HUES64 (cell line): Measurements from ENCODE around the gene TDRD9.

ENCODE experiments used
- H3K27ac ChIP-seq: 2 replicates; pipeline ENCODE4 v1.7.0; 2013; ENCODE audit warnings: low read depth, low read length, inconsistent platforms
- H3K27me3 ChIP-seq: 2 replicates; pipeline ENCODE4 v1.6.1; 2013; ENCODE audit warnings: mild to moderate bottlenecking, low read length; ENCODE audit not compliant: insufficient read depth
- H3K36me3 ChIP-seq: 2 replicates; pipeline ENCODE4 v1.6.1; 2013; ENCODE audit warnings: mild to moderate bottlenecking, low read length; ENCODE audit not compliant: insufficient read depth
- H3K4me1 ChIP-seq: 2 replicates; pipeline ENCODE4 v1.6.1; 2013; ENCODE audit warnings: mild to moderate bottlenecking, low read length, moderate library complexity; ENCODE audit not compliant: insufficient read depth
- H3K4me3 ChIP-seq: 2 replicates; pipeline ENCODE4 v1.5.1; 2013; ENCODE audit warnings: mild to moderate bottlenecking, low read length, moderate library complexity
- H3K9ac ChIP-seq: 2 replicates; pipeline ENCODE4 v1.6.1; 2013; ENCODE audit warnings: mild to moderate bottlenecking, low read depth, low read length
- H3K9me3 ChIP-seq: 2 replicates; pipeline ENCODE4 v1.6.1; 2013; ENCODE audit warnings: low read depth, low read length; ENCODE audit not compliant: insufficient read depth
- WGBS: fragments of 150-250, 120-280 bp; methylation state at CpG from one replicate; pipeline ENCODE4 v1.1.7; 2013; ENCODE audit warnings: missing lambda C conversion rate; 5-methylcytosine and 5-hydroxymethylcytosine counted together

TDRD9 gene

GRCh38 chr14:103995876-103996275 is 67.6 kb downstream of the TDRD9 start:
- no peak overlapping the region for H3K27ac ChIP-seq
- WGBS = 91% methylated on average over 5 of the region's 5 CpGs
- H3K9ac ChIP-seq = no peak overlapping the region
- H3K27me3 ChIP-seq = no peaks in the 10 kb centered on the region
- peaks cover 4% of the 10 kb centered on the region; the same call in 1 of the 2 replicates for H3K4me1 ChIP-seq
- no peaks in the 10 kb centered on the region for H3K36me3 ChIP-seq
- no peaks in the 10 kb centered on the region for H3K9me3 ChIP-seq
- no peak overlapping the region for H3K4me3 ChIP-seq

GRCh38 chr14:103997391-103997790 is 69.1 kb downstream of the TDRD9 start:
- Histone ChIP-seq H3K27me3 (no peaks in the 10 kb centered on the region), H3K27ac (no peak overlapping the region), H3K36me3 (no peaks in the 10 kb centered on the region), H3K4me1 (peaks cover 4% of the 10 kb centered on the region; the same call in 1 of the 2 replicates), H3K4me3 (no peak overlapping the region), H3K9ac (no peak overlapping the region), H3K9me3 (no peaks in the 10 kb centered on the region)
- 85% methylated on average over 8 of the region's 8 CpGs for WGBS

GRCh38 chr14:103998027-103998426 is 69.8 kb downstream of the TDRD9 start:
- Histone ChIP-seq H3K9me3 (no peaks in the 10 kb centered on the region), H3K27me3 (no peaks in the 10 kb centered on the region)

GRCh38 chr14:103999795-104000440 is 71.7 kb downstream of the TDRD9 start:
- Histone ChIP-seq H3K9me3 (no peaks in the 10 kb centered on the region), H3K4me3 (no peak overlapping the region), H3K36me3 (no peaks in the 10 kb centered on the region), H3K27ac (no peak overlapping the region), H3K4me1 (peaks cover 3% of the 10 kb centered on the region; the same call in 1 of the 2 replicates), H3K9ac (no peak overlapping the region), H3K27me3 (no peaks in the 10 kb centered on the region)
- WGBS = 99% methylated on average over 6 of the region's 7 CpGs

More at GRCh38 chr14:103998027-103998426, 69.8 kb downstream of the TDRD9 start:
- Histone ChIP-seq H3K9ac (no peak overlapping the region), H3K36me3 (no peaks in the 10 kb centered on the region), H3K27ac (no peak overlapping the region), H3K4me1 (peaks cover 4% of the 10 kb centered on the region; the same call in 1 of the 2 replicates), H3K4me3 (no peak overlapping the region)
- WGBS = 97% methylated on average over 10 of the region's 10 CpGs

- no peaks in the 10 kb centered on the region for H3K9me3 ChIP-seq
- H3K9ac ChIP-seq = no peak overlapping the region
- 84% methylated on average over 4 of the region's 4 CpGs for whole genome bisulfite sequencing
- no peak overlapping the region for H3K27ac ChIP-seq
- no peaks in the 10 kb centered on the region for H3K36me3 ChIP-seq
- H3K4me1 ChIP-seq = no peaks in the 10 kb centered on the region
- H3K27me3 ChIP-seq = no peaks in the 10 kb centered on the region
- no peak overlapping the region for H3K4me3 ChIP-seq
These were observed 72.7 kb downstream of the TDRD9 start for GRCh38 chr14:104001003-104001402.

GRCh38 chr14:104003616-104004015 is 75.4 kb downstream of the TDRD9 start:
- WGBS = 93% methylated on average over 6 of the region's 6 CpGs

GRCh38 chr14:104004849-104005248 is 76.6 kb downstream of the TDRD9 start:
- Histone ChIP-seq H3K9ac (no peak overlapping the region), H3K27me3 (no peaks in the 10 kb centered on the region), H3K4me3 (no peak overlapping the region), H3K9me3 (no peaks in the 10 kb centered on the region), H3K27ac (no peak overlapping the region), H3K36me3 (no peaks in the 10 kb centered on the region), H3K4me1 (no peaks in the 10 kb centered on the region)
- WGBS = 100% methylated on average over 1 of the region's 1 CpG

More at GRCh38 chr14:104003616-104004015, 75.4 kb downstream of the TDRD9 start:
- no peak overlapping the region for H3K9ac ChIP-seq
- no peak overlapping the region for H3K27ac ChIP-seq
- H3K4me3 ChIP-seq = no peak overlapping the region
- no peaks in the 10 kb centered on the region for H3K27me3 ChIP-seq
- no peaks in the 10 kb centered on the region for H3K4me1 ChIP-seq
- H3K36me3 ChIP-seq = no peaks in the 10 kb centered on the region
- H3K9me3 ChIP-seq = no peaks in the 10 kb centered on the region

- Histone ChIP-seq H3K9ac (no peak overlapping the region), H3K9me3 (no peaks in the 10 kb centered on the region), H3K4me3 (no peak overlapping the region), H3K27ac (no peak overlapping the region), H3K27me3 (no peaks in the 10 kb centered on the region), H3K4me1 (no peaks in the 10 kb centered on the region), H3K36me3 (no peaks in the 10 kb centered on the region)
- 88% methylated on average over 8 of the region's 8 CpGs for WGBS
These were observed 77.2 kb downstream of the TDRD9 start for GRCh38 chr14:104005489-104005888.

- no peak overlapping the region for H3K9ac ChIP-seq
- 95% methylated on average over 12 of the region's 12 CpGs for WGBS
These were observed 78.9 kb downstream of the TDRD9 start for GRCh38 chr14:104007121-104007520.

GRCh38 chr14:104009297-104009696 is 81.0 kb downstream of the TDRD9 start:
- Histone ChIP-seq H3K9ac (no peak overlapping the region), H3K4me3 (no peak overlapping the region), H3K36me3 (no peaks in the 10 kb centered on the region), H3K27me3 (no peaks in the 10 kb centered on the region), H3K9me3 (no peaks in the 10 kb centered on the region), H3K4me1 (no peaks in the 10 kb centered on the region), H3K27ac (no peak overlapping the region)
- 100% methylated on average over 1 of the region's 1 CpG for WGBS

More at GRCh38 chr14:104007121-104007520, 78.9 kb downstream of the TDRD9 start:
- Histone ChIP-seq H3K36me3 (no peaks in the 10 kb centered on the region), H3K4me1 (no peaks in the 10 kb centered on the region), H3K9me3 (no peaks in the 10 kb centered on the region), H3K4me3 (no peak overlapping the region), H3K27ac (no peak overlapping the region), H3K27me3 (no peaks in the 10 kb centered on the region)

- Histone ChIP-seq H3K27ac (no peak overlapping the region), H3K9ac (no peak overlapping the region), H3K4me3 (no peak overlapping the region), H3K27me3 (no peaks in the 10 kb centered on the region; the same call in 1 of the 2 replicates), H3K9me3 (no peaks in the 10 kb centered on the region), H3K4me1 (no peaks in the 10 kb centered on the region), H3K36me3 (no peaks in the 10 kb centered on the region)
- WGBS = 93% methylated on average over 3 of the region's 3 CpGs
These were observed 83.7 kb downstream of the TDRD9 start for GRCh38 chr14:104011824-104012517.
